ENCODE data around the gene BBLN. TPM values are rescaled to one million over a fixed set of nuclear protein-coding genes. Genes with fewer than 3 reads are reported as not detected.

The BBLN gene
- total and polyA plus RNA-seq, 4 donors = 13.4 to 42.1 (median 32.3) TPM

DNA sequence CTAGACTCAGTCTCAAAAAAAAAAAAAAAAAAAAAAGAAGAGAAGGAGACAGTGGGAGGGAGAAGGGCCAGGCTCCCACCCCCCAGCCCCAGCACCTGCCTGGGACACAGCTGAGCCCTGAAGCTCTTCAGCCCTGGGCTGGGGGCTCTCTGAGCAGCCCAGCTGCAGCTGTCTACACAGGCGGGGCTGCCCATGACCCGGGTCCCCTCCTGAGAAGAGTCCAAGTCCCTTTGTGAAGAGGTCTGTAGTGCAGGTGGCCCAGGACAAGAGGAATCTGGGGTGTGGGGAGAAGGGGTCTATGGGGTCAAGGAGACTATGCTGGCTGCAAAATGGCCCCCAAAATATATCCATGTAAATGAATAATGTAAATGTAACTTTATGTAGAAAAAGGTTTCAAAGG is 17.5 kb upstream of the BBLN start:
- Histone ChIP-seq H3K27me3 (ENCODE audit: control insufficient read depth in 4 of 4, insufficient read depth in 4 of 4, low read length in 3 of 4) (no peaks in the 10 kb centered on the region), H3K27ac (ENCODE audit: low read depth in 1 of 2, low read length in 2 of 2) (no peak overlapping the region), H3K9ac (ENCODE audit: low read depth in 1 of 2, low read length in 2 of 2) (no peak overlapping the region), H3K4me1 (ENCODE audit: control insufficient read depth in 4 of 4, insufficient read depth in 4 of 4, low read length in 3 of 4) (no peaks in the 10 kb centered on the region), H3K36me3 (ENCODE audit: control insufficient read depth in 4 of 4, insufficient read depth in 3 of 4, low read depth in 1 of 4, low read length in 3 of 4) (no peaks in the 10 kb centered on the region), H3K9me3 (ENCODE audit: control insufficient read depth in 4 of 4, low read length in 3 of 4) (no peaks in the 10 kb centered on the region), H3K4me3 (ENCODE audit: low read depth in 1 of 3, low read length in 3 of 3) (no peak overlapping the region)
- DNase-seq (ENCODE audit: low spot score) = no peak
- WGBS = 90% methylated on average over 2 of the region's 2 CpGs
- TF ChIP-seq FOXA1 (IDR thresholded peaks at IDR 0.05) (no peak), EGR1 (IDR thresholded peaks at IDR 0.05; ENCODE audit: low read depth in 2 of 2) (no peak), FOXA2 (IDR thresholded peaks at IDR 0.05) (no peak), HNF4A (conservative IDR thresholded peaks at IDR 0.05) (no peak), YY1 (IDR thresholded peaks at IDR 0.05) (no peak), SP1 (IDR thresholded peaks at IDR 0.05) (no peak), NR2F2 (IDR thresholded peaks at IDR 0.05) (no peak), TAF1 (conservative IDR thresholded peaks at IDR 0.05) (no peak)
- TF ChIP-seq, protein P1, sequence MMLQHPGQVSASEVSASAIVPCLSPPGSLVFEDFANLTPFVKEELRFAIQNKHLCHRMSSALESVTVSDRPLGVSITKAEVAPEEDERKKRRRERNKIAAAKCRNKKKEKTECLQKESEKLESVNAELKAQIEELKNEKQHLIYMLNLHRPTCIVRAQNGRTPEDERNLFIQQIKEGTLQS (IDR thresholded peaks at IDR 0.05) = no peak
- TF ChIP-seq, protein P2, sequence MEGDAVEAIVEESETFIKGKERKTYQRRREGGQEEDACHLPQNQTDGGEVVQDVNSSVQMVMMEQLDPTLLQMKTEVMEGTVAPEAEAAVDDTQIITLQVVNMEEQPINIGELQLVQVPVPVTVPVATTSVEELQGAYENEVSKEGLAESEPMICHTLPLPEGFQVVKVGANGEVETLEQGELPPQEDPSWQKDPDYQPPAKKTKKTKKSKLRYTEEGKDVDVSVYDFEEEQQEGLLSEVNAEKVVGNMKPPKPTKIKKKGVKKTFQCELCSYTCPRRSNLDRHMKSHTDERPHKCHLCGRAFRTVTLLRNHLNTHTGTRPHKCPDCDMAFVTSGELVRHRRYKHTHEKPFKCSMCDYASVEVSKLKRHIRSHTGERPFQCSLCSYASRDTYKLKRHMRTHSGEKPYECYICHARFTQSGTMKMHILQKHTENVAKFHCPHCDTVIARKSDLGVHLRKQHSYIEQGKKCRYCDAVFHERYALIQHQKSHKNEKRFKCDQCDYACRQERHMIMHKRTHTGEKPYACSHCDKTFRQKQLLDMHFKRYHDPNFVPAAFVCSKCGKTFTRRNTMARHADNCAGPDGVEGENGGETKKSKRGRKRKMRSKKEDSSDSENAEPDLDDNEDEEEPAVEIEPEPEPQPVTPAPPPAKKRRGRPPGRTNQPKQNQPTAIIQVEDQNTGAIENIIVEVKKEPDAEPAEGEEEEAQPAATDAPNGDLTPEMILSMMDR (IDR thresholded peaks at IDR 0.05; ENCODE audit: low read depth, low read length, missing input control) = no peak
- TF ChIP-seq, protein P3, sequence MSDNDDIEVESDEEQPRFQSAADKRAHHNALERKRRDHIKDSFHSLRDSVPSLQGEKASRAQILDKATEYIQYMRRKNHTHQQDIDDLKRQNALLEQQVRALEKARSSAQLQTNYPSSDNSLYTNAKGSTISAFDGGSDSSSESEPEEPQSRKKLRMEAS (IDR thresholded peaks at IDR 0.05) = no peak
- TF ChIP-seq, protein P4, sequence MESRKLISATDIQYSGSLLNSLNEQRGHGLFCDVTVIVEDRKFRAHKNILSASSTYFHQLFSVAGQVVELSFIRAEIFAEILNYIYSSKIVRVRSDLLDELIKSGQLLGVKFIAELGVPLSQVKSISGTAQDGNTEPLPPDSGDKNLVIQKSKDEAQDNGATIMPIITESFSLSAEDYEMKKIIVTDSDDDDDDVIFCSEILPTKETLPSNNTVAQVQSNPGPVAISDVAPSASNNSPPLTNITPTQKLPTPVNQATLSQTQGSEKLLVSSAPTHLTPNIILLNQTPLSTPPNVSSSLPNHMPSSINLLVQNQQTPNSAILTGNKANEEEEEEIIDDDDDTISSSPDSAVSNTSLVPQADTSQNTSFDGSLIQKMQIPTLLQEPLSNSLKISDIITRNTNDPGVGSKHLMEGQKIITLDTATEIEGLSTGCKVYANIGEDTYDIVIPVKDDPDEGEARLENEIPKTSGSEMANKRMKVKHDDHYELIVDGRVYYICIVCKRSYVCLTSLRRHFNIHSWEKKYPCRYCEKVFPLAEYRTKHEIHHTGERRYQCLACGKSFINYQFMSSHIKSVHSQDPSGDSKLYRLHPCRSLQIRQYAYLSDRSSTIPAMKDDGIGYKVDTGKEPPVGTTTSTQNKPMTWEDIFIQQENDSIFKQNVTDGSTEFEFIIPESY (IDR thresholded peaks at IDR 0.05) = no peak

DNA sequence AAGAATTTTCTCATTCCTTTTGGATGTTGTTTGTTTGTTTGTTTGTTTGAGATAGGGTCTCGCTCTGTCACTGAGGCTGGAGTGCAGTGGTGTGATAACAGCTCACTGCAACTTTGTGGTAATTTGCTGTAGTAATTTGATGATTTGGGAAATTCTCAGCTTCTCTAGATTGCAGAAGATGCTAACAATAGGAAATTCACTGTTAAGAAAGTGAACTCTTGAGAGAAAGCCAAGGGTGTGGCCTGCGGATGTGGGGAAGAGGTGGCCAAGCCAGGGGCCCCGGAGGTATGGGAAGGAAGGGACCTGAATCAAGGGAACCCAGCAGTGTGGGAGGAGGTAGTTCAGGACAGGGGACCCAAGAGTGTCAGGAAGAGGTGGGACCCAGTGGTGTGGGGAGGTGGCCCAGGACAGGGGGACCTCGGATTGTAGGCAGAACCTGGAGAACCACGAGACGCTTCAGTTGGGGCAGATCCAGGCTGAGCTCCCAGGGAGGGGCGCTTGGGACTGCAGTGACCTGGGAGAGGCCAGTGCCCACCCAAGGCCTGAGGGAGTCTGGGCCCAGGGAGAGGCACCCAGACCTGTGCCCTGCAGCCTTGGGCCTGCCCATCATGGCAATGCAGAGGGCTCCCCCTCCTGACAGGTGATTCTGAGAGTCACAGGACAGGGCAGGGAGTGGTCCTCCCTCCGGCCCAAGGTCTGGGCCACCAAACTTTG is 16.4 kb upstream of the BBLN start:
- no peak for DNase-seq (ENCODE audit: low spot score)
- H3K9ac ChIP-seq (ENCODE audit: low read depth in 1 of 2, low read length in 2 of 2) = no peak overlapping the region
- no peaks in the 10 kb centered on the region for H3K27me3 ChIP-seq (ENCODE audit: control insufficient read depth in 4 of 4, insufficient read depth in 4 of 4, low read length in 3 of 4)
- no peak overlapping the region for H3K4me3 ChIP-seq (ENCODE audit: low read depth in 1 of 3, low read length in 3 of 3)
- H3K36me3 ChIP-seq (ENCODE audit: control insufficient read depth in 4 of 4, insufficient read depth in 3 of 4, low read depth in 1 of 4, low read length in 3 of 4) = no peaks in the 10 kb centered on the region
- 86% methylated on average over 8 of the region's 8 CpGs for WGBS
- H3K9me3 ChIP-seq (ENCODE audit: control insufficient read depth in 4 of 4, low read length in 3 of 4) = no peaks in the 10 kb centered on the region
- H3K27ac ChIP-seq (ENCODE audit: low read depth in 1 of 2, low read length in 2 of 2) = no peak overlapping the region
- peaks cover under 1 to 4% (median 2%) of the 10 kb centered on the region in 4 donors for H3K4me1 ChIP-seq (ENCODE audit: control insufficient read depth in 4 of 4, insufficient read depth in 4 of 4, low read length in 3 of 4)
- TF ChIP-seq, protein P4 (IDR thresholded peaks at IDR 0.05) = no peak
- TF ChIP-seq, protein P3 (IDR thresholded peaks at IDR 0.05) = no peak
- TF ChIP-seq HNF4G (IDR thresholded peaks at IDR 0.05) (no peak), GABPA (IDR thresholded peaks at IDR 0.05 in 1 of 2, conservative IDR thresholded peaks at IDR 0.05 in 1 of 2) (no peak), NR2F2 (IDR thresholded peaks at IDR 0.05) (no peak), RAD21 (IDR thresholded peaks at IDR 0.05) (no peak), EGR1 (IDR thresholded peaks at IDR 0.05; ENCODE audit: low read depth in 2 of 2) (no peak), TAF1 (conservative IDR thresholded peaks at IDR 0.05) (no peak), FOXA2 (IDR thresholded peaks at IDR 0.05) (no peak), YY1 (IDR thresholded peaks at IDR 0.05) (no peak), SP1 (IDR thresholded peaks at IDR 0.05) (no peak), JUND (IDR thresholded peaks at IDR 0.05) (no peak)
- TF ChIP-seq, protein P2 (IDR thresholded peaks at IDR 0.05; ENCODE audit: low read depth, low read length, missing input control) = no peak
- TF ChIP-seq, protein P5, sequence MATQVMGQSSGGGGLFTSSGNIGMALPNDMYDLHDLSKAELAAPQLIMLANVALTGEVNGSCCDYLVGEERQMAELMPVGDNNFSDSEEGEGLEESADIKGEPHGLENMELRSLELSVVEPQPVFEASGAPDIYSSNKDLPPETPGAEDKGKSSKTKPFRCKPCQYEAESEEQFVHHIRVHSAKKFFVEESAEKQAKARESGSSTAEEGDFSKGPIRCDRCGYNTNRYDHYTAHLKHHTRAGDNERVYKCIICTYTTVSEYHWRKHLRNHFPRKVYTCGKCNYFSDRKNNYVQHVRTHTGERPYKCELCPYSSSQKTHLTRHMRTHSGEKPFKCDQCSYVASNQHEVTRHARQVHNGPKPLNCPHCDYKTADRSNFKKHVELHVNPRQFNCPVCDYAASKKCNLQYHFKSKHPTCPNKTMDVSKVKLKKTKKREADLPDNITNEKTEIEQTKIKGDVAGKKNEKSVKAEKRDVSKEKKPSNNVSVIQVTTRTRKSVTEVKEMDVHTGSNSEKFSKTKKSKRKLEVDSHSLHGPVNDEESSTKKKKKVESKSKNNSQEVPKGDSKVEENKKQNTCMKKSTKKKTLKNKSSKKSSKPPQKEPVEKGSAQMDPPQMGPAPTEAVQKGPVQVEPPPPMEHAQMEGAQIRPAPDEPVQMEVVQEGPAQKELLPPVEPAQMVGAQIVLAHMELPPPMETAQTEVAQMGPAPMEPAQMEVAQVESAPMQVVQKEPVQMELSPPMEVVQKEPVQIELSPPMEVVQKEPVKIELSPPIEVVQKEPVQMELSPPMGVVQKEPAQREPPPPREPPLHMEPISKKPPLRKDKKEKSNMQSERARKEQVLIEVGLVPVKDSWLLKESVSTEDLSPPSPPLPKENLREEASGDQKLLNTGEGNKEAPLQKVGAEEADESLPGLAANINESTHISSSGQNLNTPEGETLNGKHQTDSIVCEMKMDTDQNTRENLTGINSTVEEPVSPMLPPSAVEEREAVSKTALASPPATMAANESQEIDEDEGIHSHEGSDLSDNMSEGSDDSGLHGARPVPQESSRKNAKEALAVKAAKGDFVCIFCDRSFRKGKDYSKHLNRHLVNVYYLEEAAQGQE (IDR thresholded peaks at IDR 0.05) = no peak
- TF ChIP-seq, protein P1 (IDR thresholded peaks at IDR 0.05) = no peak

Measured in liver (tissue), 9 donors.